Gastroesophageal sphincter (tissue), 4 donors: ENCODE measurements around the gene CDH4. TPM values are rescaled to one million over a fixed set of nuclear protein-coding genes. Genes with fewer than 3 reads are reported as not detected.

ENCODE experiments used
- ATAC-seq: fragments of 150-250 bp; one replicate; pipeline ENCODE4 v1.9.1; 2016; ENCODE audit warnings: mild to moderate bottlenecking, moderate library complexity
- H3K27ac ChIP-seq, 4 donors: fragments of 200-600 bp; sonication (generic) in 3 of 4; 1 replicate in 3 of 4; 2 replicates in 1 of 4; pipeline ENCODE4 v1.5.1; 2016 to 2019
- H3K27me3 ChIP-seq: fragments of 200-600 bp; sonication (generic); one replicate; pipeline ENCODE4 v1.5.1; 2019
- H3K36me3 ChIP-seq, 2 donors: fragments of 200-600 bp; sonication (generic); one replicate each; pipeline ENCODE4 v1.5.1; 2019; ENCODE audit warnings: control low read depth in 1 of 2
- H3K4me1 ChIP-seq, 3 donors: fragments of 200-600 bp; sonication (generic); 1 replicate in 2 of 3; 2 replicates in 1 of 3; pipeline ENCODE4 v1.5.1; 2016 to 2019; ENCODE audit warnings: control low read depth in 2 of 3
- H3K4me3 ChIP-seq, 2 donors: fragments of 200-600 bp; sonication (generic); one replicate each; pipeline ENCODE4 v1.5.1; 2019; ENCODE audit warnings: mild to moderate bottlenecking in 1 of 2, moderate library complexity in 1 of 2
- H3K9me3 ChIP-seq, 3 donors: fragments of 200-600 bp; sonication (generic); one replicate each; pipeline ENCODE4 v1.5.1; 2017 to 2019; ENCODE audit warnings: control low read depth in 2 of 3
- CTCF ChIP-seq, 4 experiments: fragments of 200-600 bp in 2 of 4; fragments of 450-650 bp in 2 of 4; sonication (generic) in 1 of 4; IDR thresholded peaks; one replicate each; pipeline ENCODE4 v1.5.1; 2017 to 2019; ENCODE audit warnings: antibody characterized with exemption in 4 of 4, mild to moderate bottlenecking in 2 of 4, moderate library complexity in 2 of 4
- EP300 ChIP-seq: sonication (generic); formaldehyde crosslinking; IDR thresholded peaks from one replicate; pipeline ENCODE4 v1.6.1; 2017; ENCODE audit warnings: antibody characterized with exemption, mild to moderate bottlenecking
- POLR2A ChIP-seq, 2 donors: fragments of 450-650 bp; IDR thresholded peaks; one replicate each; pipeline ENCODE4 v1.6.1; 2017; ENCODE audit warnings: antibody characterized with exemption in 2 of 2, mild to moderate bottlenecking in 2 of 2, moderate library complexity in 1 of 2
- POLR2AphosphoS5 ChIP-seq: sonication (generic); formaldehyde crosslinking; IDR thresholded peaks from one replicate; pipeline ENCODE4 v1.6.1; 2017; ENCODE audit warnings: antibody characterized with exemption
- WGBS, 2 donors: methylation state at CpG; one replicate each; pipeline ENCODE4 v1.1.5; 2018; ENCODE audit warnings: low coverage in 1 of 2; 5-methylcytosine and 5-hydroxymethylcytosine counted together
- total RNA-seq, 4 donors: library from RNA; depleted of rRNA; stranded (reverse); fragments of >200 nt; gene quantifications; one replicate each; pipeline ENCODE4 v1.1.0, GENCODE V29; 2016

CDH4 gene
- total RNA-seq, 4 donors from 2014 or later = under 0.01 to 1.5 (median 0.42) TPM; not detected in 1

- H3K4me3 ChIP-seq = no peak overlapping the region
- H3K36me3 ChIP-seq = no peaks in the 10 kb centered on the region
- H3K9me3 ChIP-seq = peaks cover 0 to 9% (median 0%) of the 10 kb centered on the region in 3 donors
- no peaks in the 10 kb centered on the region for H3K4me1 ChIP-seq
- peaks cover 3% of the 10 kb centered on the region for H3K27me3 ChIP-seq
- TF ChIP-seq POLR2AphosphoS5 = no peak
- TF ChIP-seq POLR2A (IDR thresholded peaks at IDR 0.05) = no peak
- no peak for TF ChIP-seq EP300
- no peak for TF ChIP-seq CTCF (IDR thresholded peaks at IDR 0.05)
- H3K27ac ChIP-seq = no peak overlapping the region
- no peak for ATAC-seq
- 87 to 90% methylated on average over 3 to 5 of the region's 14 CpGs for WGBS, 2 donors
Observed at GRCh38 chr20:61538183-61538942, 286.3 kb downstream of the CDH4 start.

DNA sequence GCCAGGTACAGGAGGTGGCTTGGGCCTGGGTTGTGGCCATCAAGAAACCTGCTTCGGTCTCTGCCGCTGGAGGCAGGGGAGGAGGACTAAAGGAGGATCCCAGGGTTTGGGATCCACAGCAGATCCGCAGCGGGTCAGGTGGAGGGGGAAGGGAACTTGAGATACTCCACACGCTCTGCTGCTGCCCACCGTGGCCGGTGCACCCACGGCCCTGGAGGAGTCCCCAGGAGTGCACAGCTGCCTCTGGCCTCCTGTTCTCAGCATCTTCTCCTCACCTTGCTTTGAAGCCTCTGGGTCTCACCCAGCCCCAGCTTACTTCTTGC, 286.8 kb downstream of the CDH4 start:
- 60 to 83% methylated on average over 1 of the region's 8 CpGs for WGBS, 2 donors
- peaks cover 0 to 9% (median 0%) of the 10 kb centered on the region in 3 donors for H3K9me3 ChIP-seq

DNA sequence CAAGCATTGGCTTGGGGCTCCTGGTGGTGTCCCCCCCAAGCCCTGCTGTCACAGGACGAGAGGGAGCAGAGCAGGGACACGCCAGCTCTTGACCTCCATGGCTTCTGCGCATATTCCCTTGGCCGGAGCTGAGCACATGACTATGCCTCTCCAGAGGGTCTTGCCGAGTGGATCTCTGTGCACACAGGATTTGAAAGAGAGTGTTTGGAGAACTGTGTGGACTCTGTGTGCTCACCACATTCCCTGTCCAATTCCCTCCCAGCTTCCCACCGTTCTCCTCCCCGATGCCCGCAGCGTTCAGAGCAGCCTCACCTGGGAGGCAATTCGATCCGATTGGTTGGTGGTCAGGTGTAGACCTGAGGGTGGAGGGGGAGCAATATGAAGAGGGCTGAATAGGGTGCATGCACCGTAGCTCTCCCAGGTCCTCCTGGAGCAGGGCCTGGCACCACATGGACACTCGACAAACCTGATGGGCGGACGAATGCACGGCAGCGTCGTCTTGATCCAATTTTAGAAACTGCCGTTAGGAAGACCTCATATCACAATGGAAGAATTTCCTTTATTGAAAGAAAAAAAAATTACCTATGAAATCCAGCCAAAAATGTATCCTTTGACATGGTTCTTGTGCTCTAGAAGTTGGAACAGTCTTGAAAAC, 287.8 kb downstream of the CDH4 start:
- no peak for ATAC-seq
- TF ChIP-seq POLR2AphosphoS5 = no peak
- no peak for TF ChIP-seq CTCF (IDR thresholded peaks at IDR 0.05)
- no peak for TF ChIP-seq EP300
- no peak for TF ChIP-seq POLR2A (IDR thresholded peaks at IDR 0.05)
- Histone ChIP-seq H3K27ac (no peak overlapping the region), H3K4me3 (no peak overlapping the region), H3K9me3 (peaks cover 0 to 9% (median 0%) of the 10 kb centered on the region in 3 donors), H3K4me1 (no peaks in the 10 kb centered on the region), H3K36me3 (no peaks in the 10 kb centered on the region), H3K27me3 (no peaks in the 10 kb centered on the region)
- WGBS, 2 donors = 88 to 91% methylated on average over 12 to 13 of the region's 19 CpGs

More for the DNA sequence above, 286.8 kb downstream of the CDH4 start:
- H3K4me1 ChIP-seq = no peaks in the 10 kb centered on the region
- no peak overlapping the region for H3K4me3 ChIP-seq
- H3K27ac ChIP-seq = no peak overlapping the region
- H3K36me3 ChIP-seq = no peaks in the 10 kb centered on the region
- ATAC-seq = no peak
- no peak for TF ChIP-seq EP300
- TF ChIP-seq POLR2A (IDR thresholded peaks at IDR 0.05) = no peak
- no peak for TF ChIP-seq CTCF (IDR thresholded peaks at IDR 0.05)
- no peak for TF ChIP-seq POLR2AphosphoS5
- no peaks in the 10 kb centered on the region for H3K27me3 ChIP-seq

- 81 to 85% methylated on average over 5 to 7 of the region's 7 CpGs for WGBS, 2 donors
- no peak for TF ChIP-seq POLR2A (IDR thresholded peaks at IDR 0.05)
- TF ChIP-seq POLR2AphosphoS5 = no peak
- TF ChIP-seq CTCF (IDR thresholded peaks at IDR 0.05) = no peak
- no peak for TF ChIP-seq EP300
- no peaks in the 10 kb centered on the region for H3K36me3 ChIP-seq
- H3K9me3 ChIP-seq = peaks cover 0 to 9% (median 0%) of the 10 kb centered on the region in 3 donors
- no peak for ATAC-seq
- no peak overlapping the region for H3K27ac ChIP-seq
- H3K27me3 ChIP-seq = no peaks in the 10 kb centered on the region
- H3K4me1 ChIP-seq = no peaks in the 10 kb centered on the region
- no peak overlapping the region for H3K4me3 ChIP-seq
Observed at GRCh38 chr20:61541537-61541936, 289.5 kb downstream of the CDH4 start.

- H3K36me3 ChIP-seq = no peaks in the 10 kb centered on the region
- H3K27me3 ChIP-seq = peaks cover 7% of the 10 kb centered on the region
Observed at GRCh38 chr20:61543086-61543485, 291.0 kb downstream of the CDH4 start.

More at GRCh38 chr20:61543086-61543485, 291.0 kb downstream of the CDH4 start:
- Histone ChIP-seq H3K9me3 (peaks cover 0 to 9% (median 0%) of the 10 kb centered on the region in 3 donors), H3K27ac (no peak overlapping the region), H3K4me1 (no peaks in the 10 kb centered on the region), H3K4me3 (no peak overlapping the region)
- no peak for TF ChIP-seq CTCF (IDR thresholded peaks at IDR 0.05)
- TF ChIP-seq POLR2AphosphoS5 = no peak
- TF ChIP-seq EP300 = no peak
- no peak for TF ChIP-seq POLR2A (IDR thresholded peaks at IDR 0.05)
- no peak for ATAC-seq
- 44 to 80% methylated on average over 5 to 7 of the region's 8 CpGs for WGBS, 2 donors
